B cell (primary cell): ENCODE results near the gene PES1. TPM values are rescaled to one million over a fixed set of nuclear protein-coding genes. Genes with fewer than 3 reads are reported as not detected.

Source experiments
- ATAC-seq: fragments of 200-7000 bp; cut with Tn5 transposase; one replicate; pipeline ENCODE4 v1.10.0; 2021; ENCODE audit warnings: low read depth, mild to moderate bottlenecking, moderate number of reproducible peaks, moderate library complexity
- CTCF ChIA-PET: fragments of 350-600 bp; sonication (Branson Sonifier 250); formaldehyde crosslinking; loops from one replicate; lab custom pipeline; 2021; ENCODE audit warnings: antibody characterized with exemption, inconsistent platforms; lab: Charles Lee
- POLR2A ChIA-PET: fragments of 350-600 bp; sonication (Branson Sonifier 250); formaldehyde crosslinking; loops from one replicate; lab custom pipeline; 2021; ENCODE audit warnings: antibody characterized with exemption; lab: Charles Lee
- DNase-seq: peaks from one replicate; pipeline ENCODE4 v3.0.0; 2013
- H2AFZ ChIP-seq: 2 replicates; pipeline ENCODE4 v1.6.1; 2012; ENCODE audit warnings: mild to moderate bottlenecking, low read depth, low read length; ENCODE audit not compliant: insufficient read depth, poor library complexity, severe bottlenecking
- H3K27ac ChIP-seq, 2 donors: 1 replicate in 1 of 2; 2 replicates in 1 of 2; pipeline ENCODE4 v1.5.1; 2012 to 2013; ENCODE audit warnings: low read length in 2 of 2, mild to moderate bottlenecking in 2 of 2, moderate library complexity in 1 of 2
- H3K27me3 ChIP-seq, 4 experiments: fragments of 200-600 bp in 1 of 4; sonication (generic) in 1 of 4; replicated peaks in 1 of 4; 1 replicate in 2 of 4; 2 replicates in 2 of 4; pipeline versions ENCODE4 v1.6.1 to v1.7.0; 2013 to 2016; ENCODE audit warnings: low read length in 3 of 4, mild to moderate bottlenecking in 2 of 4, mixed read lengths in 1 of 4, moderate library complexity in 1 of 4; ENCODE audit not compliant: insufficient read depth in 4 of 4, control insufficient read depth in 3 of 4; ENCODE audit errors: control extremely low read depth in 1 of 4
- H3K36me3 ChIP-seq, 2 experiments: replicated peaks in 1 of 2; 1 replicate in 1 of 2; 2 replicates in 1 of 2; pipeline versions ENCODE4 v1.6.1 to v1.7.1; 2013; ENCODE audit warnings: low read length in 1 of 2; ENCODE audit not compliant: insufficient read depth in 2 of 2, control insufficient read depth in 1 of 2; ENCODE audit errors: control extremely low read depth in 1 of 2, extremely low read depth in 1 of 2
- H3K4me1 ChIP-seq, 2 donors: fragments of 200-600 bp in 1 of 2; sonication (generic) in 1 of 2; 1 replicate in 1 of 2; 2 replicates in 1 of 2; pipeline versions ENCODE4 v1.5.1 to v1.6.1; 2013 to 2017; ENCODE audit warnings: low read length in 2 of 2; ENCODE audit not compliant: control insufficient read depth in 2 of 2, insufficient read depth in 2 of 2
- H3K4me2 ChIP-seq: replicated peaks from 2 replicates; pipeline ENCODE3; 2012; ENCODE audit warnings: mild to moderate bottlenecking, low read depth, low read length; ENCODE audit not compliant: poor library complexity, severe bottlenecking
- H3K4me3 ChIP-seq, 5 experiments: fragments of 200-600 bp in 1 of 5; sonication (generic) in 1 of 5; 1 replicate in 3 of 5; 2 replicates in 2 of 5; pipeline versions ENCODE4 v1.5.1 to v1.7.0; 2011 to 2016; ENCODE audit warnings: low read length in 4 of 5, mild to moderate bottlenecking in 4 of 5, low read depth in 2 of 5, control low read depth in 1 of 5, moderate library complexity in 1 of 5; ENCODE audit not compliant: insufficient read depth in 1 of 5; ENCODE audit errors: control extremely low read depth in 1 of 5, extremely low read depth in 1 of 5
- H3K79me2 ChIP-seq: fragments of 200-600 bp; sonication (generic); one replicate; pipeline ENCODE4 v1.6.0; 2016; ENCODE audit warnings: low read length; ENCODE audit not compliant: control insufficient read depth, insufficient read depth
- H3K9ac ChIP-seq: fragments of 200-600 bp; sonication (generic); 2 replicates; pipeline ENCODE4 v1.6.1; 2017; ENCODE audit warnings: mild to moderate bottlenecking, low read length, moderate library complexity
- H3K9me3 ChIP-seq, 3 donors: one replicate each; pipeline versions ENCODE4 v1.6.1 to v1.7.1; 2013; ENCODE audit warnings: low read length in 2 of 3; ENCODE audit not compliant: control insufficient read depth in 2 of 3, insufficient read depth in 1 of 3; ENCODE audit errors: control extremely low read depth in 1 of 3
- H4K20me1 ChIP-seq: 2 replicates; pipeline ENCODE4 v1.6.0; 2012; ENCODE audit warnings: mild to moderate bottlenecking, low read length; ENCODE audit not compliant: insufficient read depth, control insufficient read depth, poor library complexity, severe bottlenecking
- H3K27ac Mint-ChIP-seq: one replicate; pipeline ENCODE4 v1.8.0; 2021; ENCODE audit warnings: mixed read lengths
- H3K27me3 Mint-ChIP-seq: one replicate; pipeline ENCODE4 v1.8.0; 2021; ENCODE audit warnings: mixed read lengths
- H3K4me1 Mint-ChIP-seq: one replicate; pipeline ENCODE4 v1.8.0; 2021; ENCODE audit warnings: mixed read lengths
- H3K4me3 Mint-ChIP-seq: one replicate; pipeline ENCODE4 v1.8.0; 2021; ENCODE audit warnings: mixed read lengths
- H3K9me3 Mint-ChIP-seq: one replicate; pipeline ENCODE4 v1.8.0; 2022; ENCODE audit warnings: mixed read lengths; ENCODE audit not compliant: insufficient read depth
- CTCF ChIP-seq: fragments of 200-600 bp; IDR thresholded peaks from one replicate; pipeline ENCODE4 v1.8.0; 2022; ENCODE audit warnings: antibody characterized with exemption, mild to moderate bottlenecking
- EZH2 ChIP-seq: IDR thresholded peaks from 2 replicates; pipeline ENCODE4 v1.6.1; 2012; ENCODE audit warnings: borderline replicate concordance, low read depth, mild to moderate bottlenecking, moderate library complexity, low read length; ENCODE audit not compliant: insufficient read depth, poor library complexity, severe bottlenecking
- WGBS: methylation state at CpG from one replicate; pipeline ENCODE4 v1.1.5; 2013; ENCODE audit warnings: missing lambda C conversion rate; ENCODE audit not compliant: insufficient coverage; 5-methylcytosine and 5-hydroxymethylcytosine counted together
- intact Hi-C: fragments of 100-400 bp; cut with micrococcal nuclease; formaldehyde crosslinking; loops from one replicate; pipeline ENCODE4 v1.10.0; 2022
- polyA plus RNA-seq: library from polyadenylated mRNA; depleted of rRNA; stranded (reverse); fragments of >200 nt; gene quantifications from 2 replicates; pipeline ENCODE4 v1.2.3, GENCODE V29; 2012
- total RNA-seq, 2 donors: library from RNA; stranded (reverse); fragments of 120-200 nt in 1 of 2; gene quantifications; 1 replicate in 1 of 2; 2 replicates in 1 of 2; pipeline versions ENCODE4 v1.2.3 to v1.2.4, GENCODE V29; 2013 to 2022

Gene PES1
- total and polyA plus RNA-seq, 2 donors (not counting 1 experiment from before 2014, with no cell fraction given) = 38.1 to 75.2 TPM

- no peak for TF ChIP-seq EZH2
- no peak for TF ChIP-seq CTCF
- WGBS = 92% methylated on average over 12 of the region's 12 CpGs
- DNase-seq (no peak), ATAC-seq (no peak)
- no peak overlapping the region for H3K4me3 Mint-ChIP-seq
- Histone ChIP-seq H3K9me3 (peaks cover 0 to 4% (median 0%) of the 10 kb centered on the region in 3 donors), H3K79me2 (no peaks in the 10 kb centered on the region), H4K20me1 (no peaks in the 10 kb centered on the region), H3K27me3 (no peaks in the 10 kb centered on the region), H3K36me3 (peaks cover 0 to 44% of the 10 kb centered on the region in 2 experiments), H3K4me2 (no peak overlapping the region), H3K4me1 (no peaks in the 10 kb centered on the region), H3K4me3 (no peak overlapping the region), H3K9ac (no peak overlapping the region), H3K27ac (no peak overlapping the region), H2AFZ (no peak overlapping the region)
- ChIA-PET POLR2A (no interaction called here), CTCF (no interaction called here)
- H3K4me1 Mint-ChIP-seq = peaks cover 6% of the 10 kb centered on the region
- H3K9me3 Mint-ChIP-seq = no peaks in the 10 kb centered on the region
- no peaks in the 10 kb centered on the region for H3K27me3 Mint-ChIP-seq
- intact Hi-C loops = no loop called here
- no peak overlapping the region for H3K27ac Mint-ChIP-seq
Observed at GRCh38 chr22:30574997-30575671, 16.6 kb downstream of the PES1 start.

GRCh38 chr22:30574095-30574981, 17.4 kb downstream of the PES1 start, which contains the start of gene GAL3ST1:
GAL3ST1 (minus strand) TSS chr22:30574665; CDS start chr22:30557392, 17,273 bp downstream.
- Mint-ChIP-seq H3K4me1 (peaks cover 6% of the 10 kb centered on the region), H3K27ac (no peak within 1 kb of the TSS), H3K27me3 (no peaks in the 10 kb centered on the region), H3K4me3 (no peak within 1 kb of the TSS), H3K9me3 (no peaks in the 10 kb centered on the region)
- Histone ChIP-seq H3K27me3 (no peaks in the 10 kb centered on the region), H4K20me1 (no peaks in the 10 kb centered on the region), H3K9ac (no peak within 1 kb of the TSS), H2AFZ (no peak within 1 kb of the TSS), H3K4me1 (no peaks in the 10 kb centered on the region), H3K79me2 (no peaks in the 10 kb centered on the region), H3K9me3 (no peaks in the 10 kb centered on the region), H3K4me2 (no peak within 1 kb of the TSS), H3K4me3 (no peak within 1 kb of the TSS), H3K27ac (no peak within 1 kb of the TSS), H3K36me3 (peaks cover 0 to 36% of the 10 kb centered on the region in 2 experiments)
- ChIA-PET POLR2A (no interaction called here), CTCF (no interaction called here)
- intact Hi-C loops = no loop called here
- 26% methylated on average over 62 of the region's 75 CpGs for WGBS
- ATAC-seq (no peak), DNase-seq (no peak)
- TF ChIP-seq CTCF = no peak
- no peak for TF ChIP-seq EZH2
